BE2C (cell line): ENCODE data around the gene TSPAN18.

Source experiments
- DNase-seq: peaks from one replicate; pipeline ENCODE4 v3.0.0-alpha.2; 2020
- H3K27me3 ChIP-seq: fragments of 250-450 bp; sonication (Bioruptor Pico); 2 replicates; pipeline ENCODE4 v1.5.1; 2020; ENCODE audit warnings: mild to moderate bottlenecking
- H3K36me3 ChIP-seq: fragments of 250-450 bp; sonication (Bioruptor Pico); 2 replicates; pipeline ENCODE4 v1.5.1; 2020; ENCODE audit warnings: mild to moderate bottlenecking
- H3K4me1 ChIP-seq: fragments of 250-450 bp; sonication (Bioruptor Pico); 2 replicates; pipeline ENCODE4 v1.5.1; 2020
- H3K4me3 ChIP-seq: 2 replicates; pipeline ENCODE4 v1.5.1; 2011; ENCODE audit warnings: low read depth, low read length
- H3K9me3 ChIP-seq: fragments of 250-450 bp; sonication (Bioruptor Pico); 2 replicates; pipeline ENCODE4 v1.5.1; 2020
- TF ChIP-seq, protein P1 (sequence below): IDR thresholded peaks from 2 replicates; pipeline ENCODE4 v1.5.1; 2012; ENCODE audit warnings: mild to moderate bottlenecking, low read depth, low read length

TSPAN18 gene

GRCh38 chr11:44731685-44732430 is 5.1 kb downstream of the TSPAN18 start:
- peak; percentile 61 for DNase-seq
- H3K9me3 ChIP-seq: no peaks in the 10 kb centered on the region
- peaks cover 13% of the 10 kb centered on the region for H3K4me1 ChIP-seq
- H3K27me3 ChIP-seq: no peaks in the 10 kb centered on the region
- TF ChIP-seq, protein P1, sequence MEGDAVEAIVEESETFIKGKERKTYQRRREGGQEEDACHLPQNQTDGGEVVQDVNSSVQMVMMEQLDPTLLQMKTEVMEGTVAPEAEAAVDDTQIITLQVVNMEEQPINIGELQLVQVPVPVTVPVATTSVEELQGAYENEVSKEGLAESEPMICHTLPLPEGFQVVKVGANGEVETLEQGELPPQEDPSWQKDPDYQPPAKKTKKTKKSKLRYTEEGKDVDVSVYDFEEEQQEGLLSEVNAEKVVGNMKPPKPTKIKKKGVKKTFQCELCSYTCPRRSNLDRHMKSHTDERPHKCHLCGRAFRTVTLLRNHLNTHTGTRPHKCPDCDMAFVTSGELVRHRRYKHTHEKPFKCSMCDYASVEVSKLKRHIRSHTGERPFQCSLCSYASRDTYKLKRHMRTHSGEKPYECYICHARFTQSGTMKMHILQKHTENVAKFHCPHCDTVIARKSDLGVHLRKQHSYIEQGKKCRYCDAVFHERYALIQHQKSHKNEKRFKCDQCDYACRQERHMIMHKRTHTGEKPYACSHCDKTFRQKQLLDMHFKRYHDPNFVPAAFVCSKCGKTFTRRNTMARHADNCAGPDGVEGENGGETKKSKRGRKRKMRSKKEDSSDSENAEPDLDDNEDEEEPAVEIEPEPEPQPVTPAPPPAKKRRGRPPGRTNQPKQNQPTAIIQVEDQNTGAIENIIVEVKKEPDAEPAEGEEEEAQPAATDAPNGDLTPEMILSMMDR: no peak
- no peaks in the 10 kb centered on the region for H3K36me3 ChIP-seq
- H3K4me3 ChIP-seq: no peak overlapping the region

GRCh38 chr11:44732564-44732963 is 5.8 kb downstream of the TSPAN18 start:
- no peaks in the 10 kb centered on the region for H3K9me3 ChIP-seq
- TF ChIP-seq, protein P1: no peak
- peaks cover 13% of the 10 kb centered on the region for H3K4me1 ChIP-seq
- H3K27me3 ChIP-seq: no peaks in the 10 kb centered on the region
- no peaks in the 10 kb centered on the region for H3K36me3 ChIP-seq
- H3K4me3 ChIP-seq: no peak overlapping the region
- DNase-seq: no peak

- no peaks in the 10 kb centered on the region for H3K9me3 ChIP-seq
- H3K4me3 ChIP-seq: no peak overlapping the region
- TF ChIP-seq, protein P1: no peak
- no peak for DNase-seq
- no peaks in the 10 kb centered on the region for H3K27me3 ChIP-seq
- peaks cover 8% of the 10 kb centered on the region for H3K4me1 ChIP-seq
- no peaks in the 10 kb centered on the region for H3K36me3 ChIP-seq
Observed at GRCh38 chr11:44733877-44734276, 7.1 kb downstream of the TSPAN18 start.

DNA sequence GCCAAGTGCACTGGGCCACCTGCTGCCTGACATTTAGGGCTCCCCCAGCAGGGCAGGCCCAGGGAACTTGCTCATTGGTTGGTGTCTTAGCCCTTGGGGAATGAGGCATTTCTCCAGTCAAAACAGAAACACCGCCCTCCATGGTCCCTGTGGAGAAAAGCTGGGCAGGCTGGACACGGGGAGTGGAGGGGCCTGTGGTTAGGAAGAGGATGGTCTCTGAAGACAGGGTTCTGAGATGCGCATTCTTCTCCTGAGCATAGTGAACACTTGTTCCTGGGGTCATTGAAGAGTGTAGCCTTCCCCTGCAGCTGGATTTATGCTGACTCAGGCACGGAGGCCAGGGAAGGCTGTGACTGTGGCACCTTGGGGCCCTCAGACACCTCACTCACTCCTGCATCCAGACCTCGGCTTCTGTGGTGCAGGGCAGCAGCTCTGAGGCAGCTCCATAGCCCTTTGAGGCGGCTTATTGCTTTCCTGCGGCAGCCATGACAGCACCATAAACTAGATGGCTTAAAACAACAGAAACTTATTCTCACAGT is 8.2 kb downstream of the TSPAN18 start:
- H3K4me3 ChIP-seq: no peak overlapping the region
- H3K9me3 ChIP-seq: no peaks in the 10 kb centered on the region
- H3K4me1 ChIP-seq: peaks cover 7% of the 10 kb centered on the region
- no peaks in the 10 kb centered on the region for H3K27me3 ChIP-seq
- no peaks in the 10 kb centered on the region for H3K36me3 ChIP-seq
- DNase-seq: no peak
- TF ChIP-seq, protein P1: no peak

DNA sequence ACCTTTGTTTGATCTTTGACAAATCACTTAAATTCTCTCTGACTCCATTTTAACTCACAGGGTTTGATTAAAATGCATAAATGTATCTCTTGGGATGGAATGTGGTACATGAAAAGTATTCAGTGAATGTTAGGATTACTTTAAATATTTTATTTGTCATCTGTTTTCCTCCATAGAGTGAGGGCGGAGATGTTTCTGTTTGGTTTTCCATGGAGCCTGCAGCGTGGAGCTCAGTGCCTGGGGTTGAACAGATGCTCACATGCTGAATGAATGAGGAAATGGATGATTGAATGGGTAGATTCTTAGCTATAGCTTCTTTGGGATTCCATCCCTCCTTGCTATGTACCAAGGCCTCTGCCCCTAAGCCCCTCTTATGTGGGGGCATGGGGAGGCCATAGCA is 10.0 kb downstream of the TSPAN18 start:
- peaks cover 2% of the 10 kb centered on the region for H3K4me1 ChIP-seq
- H3K27me3 ChIP-seq: no peaks in the 10 kb centered on the region
- no peak for DNase-seq
- TF ChIP-seq, protein P1: no peak
- no peaks in the 10 kb centered on the region for H3K9me3 ChIP-seq
- H3K4me3 ChIP-seq: no peak overlapping the region
- no peaks in the 10 kb centered on the region for H3K36me3 ChIP-seq
